Sigmoid colon (tissue), 4 donors: Measurements from ENCODE around the gene PRELID3B.

Experiments
- CTCF ChIP-seq, 4 experiments: fragments of 450-650 bp in 3 of 4; fragments of 200-600 bp in 1 of 4; IDR thresholded peaks; one replicate each; pipeline ENCODE4 v1.5.1; 2016 to 2019; ENCODE audit warnings: antibody characterized with exemption in 4 of 4, mild to moderate bottlenecking in 3 of 4, moderate library complexity in 2 of 4
- EP300 ChIP-seq, 4 donors: sonication (generic); formaldehyde crosslinking; IDR thresholded peaks; one replicate each; pipeline ENCODE4 v1.6.1; 2017; ENCODE audit warnings: antibody characterized with exemption in 4 of 4
- POLR2A ChIP-seq, 2 donors: fragments of 450-650 bp; IDR thresholded peaks; one replicate each; pipeline ENCODE4 v1.6.1; 2016; ENCODE audit warnings: antibody characterized with exemption in 2 of 2, mild to moderate bottlenecking in 2 of 2, moderate library complexity in 2 of 2
- POLR2AphosphoS5 ChIP-seq, 4 donors: sonication (generic); formaldehyde crosslinking; IDR thresholded peaks; one replicate each; pipeline ENCODE4 v1.6.1; 2017; ENCODE audit warnings: antibody characterized with exemption in 4 of 4

DNA sequence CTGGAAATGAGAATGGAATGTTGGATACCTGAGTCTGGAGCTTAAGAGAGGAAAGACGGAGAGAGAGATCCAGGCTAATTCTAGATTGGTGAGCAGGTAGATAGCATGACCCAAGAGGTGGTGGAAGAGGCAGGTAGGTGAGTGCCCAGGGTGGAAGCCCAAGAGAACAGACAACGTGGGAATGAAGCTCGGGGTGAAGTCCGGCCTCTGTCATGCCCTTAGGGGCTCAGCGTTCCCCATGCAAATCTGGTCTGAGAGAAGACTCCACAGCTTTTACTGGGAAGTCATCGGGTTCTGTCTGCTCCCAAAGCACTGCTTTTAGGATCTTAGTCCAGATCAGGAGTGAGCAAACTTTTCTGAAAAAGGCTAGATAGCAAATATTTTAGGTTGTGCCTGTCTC lies 57.9 kb downstream of the PRELID3B start:
- TF ChIP-seq POLR2A (IDR thresholded peaks at IDR 0.05) (no peak), CTCF (IDR thresholded peaks at IDR 0.05) (no peak), EP300 (IDR thresholded peaks at IDR 0.05) (no peak), POLR2AphosphoS5 (IDR thresholded peaks at IDR 0.05) (no peak)
